ENCODE data around the gene SVEP1.
"Not testable (repeated sequence)": the region's sequence is repeated elsewhere in the genome, so short reads cannot be mapped to it uniquely, and the experiment has no call there.

The SVEP1 gene

DNA sequence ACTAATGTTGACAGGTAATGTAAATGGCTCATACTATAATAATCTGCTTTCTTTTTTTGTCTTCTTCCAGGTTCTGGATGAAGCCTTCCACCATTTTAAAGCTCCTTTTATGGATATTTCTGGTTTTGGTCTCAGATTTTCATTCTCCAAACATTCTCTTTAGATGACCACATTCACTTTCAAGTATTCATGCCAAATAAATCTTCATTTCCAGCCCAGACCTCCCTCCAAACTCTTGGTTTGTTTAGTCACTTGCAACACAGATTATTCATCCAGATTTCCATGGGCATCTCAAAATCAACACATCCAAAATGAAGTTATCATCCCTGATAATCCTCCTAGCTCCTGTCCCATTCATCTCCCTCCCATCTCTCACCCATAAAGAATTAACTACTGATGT, 40.3 kb upstream of the SVEP1 start:
- Histone ChIP-seq H4K5ac (ENCODE audit: low read length) (no peak overlapping the region), H2BK5ac (ENCODE audit: low read length) (no peak overlapping the region), H3K4me1 (ENCODE audit: control insufficient read depth, low read depth, low read length) (no peaks in the 10 kb centered on the region), H3K18ac (ENCODE audit: low read length) (no peak overlapping the region), H3K4ac (ENCODE audit: low read depth, low read length) (no peak overlapping the region), H3K4me3 (ENCODE audit: low read length) (no peak overlapping the region), H2BK120ac (ENCODE audit: low read depth, low read length) (no peak overlapping the region), H3K56ac (ENCODE audit: low read length) (no peak overlapping the region), H4K8ac (ENCODE audit: low read depth, low read length) (no peak overlapping the region), H3K27ac (ENCODE audit: low read depth, low read length) (no peak overlapping the region), H3K79me1 (ENCODE audit: low read length) (no peaks in the 10 kb centered on the region), H3K4me2 (ENCODE audit: low read length) (no peak overlapping the region), H3K23ac (ENCODE audit: low read length) (no peak overlapping the region), H2AK5ac (ENCODE audit: low read length) (no peak overlapping the region), H3K36me3 (ENCODE audit: control insufficient read depth, insufficient read depth, low read length) (no peaks in the 10 kb centered on the region), H3K79me2 (ENCODE audit: control insufficient read depth, insufficient read depth, low read length) (no peaks in the 10 kb centered on the region), H2BK15ac (replicated peaks; ENCODE audit: low read depth) (no peak overlapping the region), H3K9ac (ENCODE audit: low read length) (no peak overlapping the region), H3K27me3 (ENCODE audit: insufficient read depth, low read length, poor library complexity) (no peaks in the 10 kb centered on the region)
- DNase-seq: no peak

DNA sequence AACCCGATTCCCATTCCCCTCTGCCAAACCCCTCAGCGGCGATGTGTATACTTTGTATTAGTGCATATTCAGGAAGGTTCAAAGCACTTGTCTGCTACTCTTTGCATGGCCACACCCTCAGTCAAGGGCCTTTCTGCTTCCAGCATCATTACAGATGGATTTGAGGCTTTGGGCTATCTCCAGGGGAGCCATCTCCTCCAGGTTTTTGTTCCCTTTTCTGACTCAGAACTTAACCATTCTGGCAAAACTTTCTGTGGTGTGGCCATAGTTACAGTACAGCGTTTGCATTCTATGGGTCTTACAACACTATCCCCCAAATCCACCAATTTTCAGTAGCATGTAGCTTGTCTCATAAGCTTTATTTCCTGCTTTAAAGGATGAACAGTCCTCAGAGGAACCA, 36.0 kb upstream of the SVEP1 start:
- Histone ChIP-seq H3K9ac (ENCODE audit: low read length) (no peak overlapping the region), H2BK15ac (replicated peaks; ENCODE audit: low read depth) (no peak overlapping the region), H2AK5ac (ENCODE audit: low read length) (no peak overlapping the region), H3K23ac (ENCODE audit: low read length) (no peak overlapping the region), H3K4me2 (ENCODE audit: low read length) (no peak overlapping the region), H4K5ac (ENCODE audit: low read length) (no peak overlapping the region), H3K4me1 (ENCODE audit: control insufficient read depth, low read depth, low read length) (no peaks in the 10 kb centered on the region), H3K4me3 (ENCODE audit: low read length) (no peak overlapping the region), H2BK120ac (ENCODE audit: low read depth, low read length) (no peak overlapping the region), H3K79me1 (ENCODE audit: low read length) (no peaks in the 10 kb centered on the region), H3K18ac (ENCODE audit: low read length) (no peak overlapping the region), H4K8ac (ENCODE audit: low read depth, low read length) (no peak overlapping the region), H3K27ac (ENCODE audit: low read depth, low read length) (no peak overlapping the region), H3K36me3 (ENCODE audit: control insufficient read depth, insufficient read depth, low read length) (no peaks in the 10 kb centered on the region), H3K4ac (ENCODE audit: low read depth, low read length) (no peak overlapping the region), H3K56ac (ENCODE audit: low read length) (no peak overlapping the region), H3K79me2 (ENCODE audit: control insufficient read depth, insufficient read depth, low read length) (no peaks in the 10 kb centered on the region), H2BK5ac (ENCODE audit: low read length) (no peak overlapping the region), H3K27me3 (ENCODE audit: insufficient read depth, low read length, poor library complexity) (no peaks in the 10 kb centered on the region)
- peak; percentile 21 for DNase-seq
- WGBS (ENCODE audit: extremely low coverage, insufficient coverage, low lambda C conversion rate): no CpG with 5 or more reads among the region's 4 CpGs

DNA sequence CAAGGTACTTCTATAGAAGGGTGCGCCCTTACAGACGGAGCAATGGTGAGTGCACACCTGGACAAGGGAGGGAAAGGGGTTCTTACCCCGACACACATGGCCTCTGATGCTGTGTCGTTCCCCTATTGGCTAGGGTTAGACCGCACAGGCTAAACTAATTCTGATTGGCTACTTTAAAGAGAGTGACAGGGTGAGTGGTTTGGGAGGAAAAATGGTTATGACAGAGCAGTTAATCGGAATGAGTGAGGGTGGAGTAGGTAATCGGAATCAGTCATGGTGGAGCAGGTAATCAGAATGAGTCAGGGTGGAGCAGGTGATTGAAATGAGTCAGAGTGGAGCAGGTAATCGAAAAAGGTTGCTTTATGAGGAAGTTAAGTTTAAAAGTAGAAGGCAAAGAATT, 35.0 kb upstream of the SVEP1 start:
- H4K8ac ChIP-seq (ENCODE audit: low read depth, low read length); H3K23ac ChIP-seq (ENCODE audit: low read length); H2AK5ac ChIP-seq (ENCODE audit: low read length); H3K79me1 ChIP-seq (ENCODE audit: low read length); H3K18ac ChIP-seq (ENCODE audit: low read length); H3K36me3 ChIP-seq (ENCODE audit: control insufficient read depth, insufficient read depth, low read length); H3K56ac ChIP-seq (ENCODE audit: low read length); H3K27ac ChIP-seq (ENCODE audit: low read depth, low read length); H3K27me3 ChIP-seq (ENCODE audit: insufficient read depth, low read length, poor library complexity); H2BK120ac ChIP-seq (ENCODE audit: low read depth, low read length); H3K4me2 ChIP-seq (ENCODE audit: low read length); H3K9ac ChIP-seq (ENCODE audit: low read length); DNase-seq; H3K4me1 ChIP-seq (ENCODE audit: control insufficient read depth, low read depth, low read length); H2BK5ac ChIP-seq (ENCODE audit: low read length); H2BK15ac ChIP-seq (replicated peaks; ENCODE audit: low read depth); H3K79me2 ChIP-seq (ENCODE audit: control insufficient read depth, insufficient read depth, low read length); H3K4me3 ChIP-seq (ENCODE audit: low read length); H4K5ac ChIP-seq (ENCODE audit: low read length); H3K4ac ChIP-seq (ENCODE audit: low read depth, low read length): not testable (repeated sequence)
- WGBS (ENCODE audit: extremely low coverage, insufficient coverage, low lambda C conversion rate): no CpG with 5 or more reads among the region's 8 CpGs

DNA sequence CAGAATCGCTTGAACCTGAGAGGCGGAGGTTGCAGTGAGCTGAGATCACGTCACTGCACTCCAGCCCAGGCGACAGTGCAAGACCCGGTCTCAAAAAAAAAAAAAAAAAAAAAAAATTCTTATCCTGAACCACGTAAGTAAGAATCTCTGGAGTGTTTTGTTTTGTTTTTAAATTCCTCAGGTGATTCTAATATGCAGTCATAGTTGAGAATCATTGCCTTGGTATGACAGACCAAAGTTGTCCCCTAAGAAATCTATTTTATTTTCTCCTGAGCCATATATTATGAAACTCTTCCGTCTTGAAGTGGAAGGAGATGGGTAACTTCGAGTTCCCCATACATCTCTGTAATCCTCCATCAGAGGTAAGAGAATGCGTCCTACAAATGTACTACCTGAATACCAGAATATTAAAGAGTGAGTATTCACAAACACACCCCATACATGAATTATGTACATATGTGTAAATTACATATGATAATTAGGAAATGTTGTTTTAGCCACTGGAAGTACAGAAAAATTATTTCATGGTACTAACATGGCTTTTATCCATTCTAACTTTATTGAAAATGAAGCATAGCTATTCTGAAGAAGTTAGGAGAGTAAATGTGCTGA, 26.7 kb upstream of the SVEP1 start:
- H3K79me1 ChIP-seq (ENCODE audit: low read length): no peaks in the 10 kb centered on the region
- H3K4me3 ChIP-seq (ENCODE audit: low read length): no peak overlapping the region
- no peak overlapping the region for H4K8ac ChIP-seq (ENCODE audit: low read depth, low read length)
- no peak overlapping the region for H4K5ac ChIP-seq (ENCODE audit: low read length)
- H3K27ac ChIP-seq (ENCODE audit: low read depth, low read length): no peak overlapping the region
- no peak for DNase-seq
- no CpG with 5 or more reads among the region's 9 CpGs for whole genome bisulfite sequencing (ENCODE audit: extremely low coverage, insufficient coverage, low lambda C conversion rate)
- H3K36me3 ChIP-seq (ENCODE audit: control insufficient read depth, insufficient read depth, low read length): no peaks in the 10 kb centered on the region
- H2BK5ac ChIP-seq (ENCODE audit: low read length): no peak overlapping the region
- no peak overlapping the region for H2AK5ac ChIP-seq (ENCODE audit: low read length)
- H3K4me1 ChIP-seq (ENCODE audit: control insufficient read depth, low read depth, low read length): no peaks in the 10 kb centered on the region
- H3K23ac ChIP-seq (ENCODE audit: low read length): no peak overlapping the region
- H3K18ac ChIP-seq (ENCODE audit: low read length): no peak overlapping the region
- no peak overlapping the region for H3K56ac ChIP-seq (ENCODE audit: low read length)
- H3K4ac ChIP-seq (ENCODE audit: low read depth, low read length): no peak overlapping the region
- H3K4me2 ChIP-seq (ENCODE audit: low read length): no peak overlapping the region
- no peak overlapping the region for H2BK15ac ChIP-seq (replicated peaks; ENCODE audit: low read depth)
- no peaks in the 10 kb centered on the region for H3K27me3 ChIP-seq (ENCODE audit: insufficient read depth, low read length, poor library complexity)
- no peak overlapping the region for H3K9ac ChIP-seq (ENCODE audit: low read length)
- H3K79me2 ChIP-seq (ENCODE audit: control insufficient read depth, insufficient read depth, low read length): no peaks in the 10 kb centered on the region
- no peak overlapping the region for H2BK120ac ChIP-seq (ENCODE audit: low read depth, low read length)

DNA sequence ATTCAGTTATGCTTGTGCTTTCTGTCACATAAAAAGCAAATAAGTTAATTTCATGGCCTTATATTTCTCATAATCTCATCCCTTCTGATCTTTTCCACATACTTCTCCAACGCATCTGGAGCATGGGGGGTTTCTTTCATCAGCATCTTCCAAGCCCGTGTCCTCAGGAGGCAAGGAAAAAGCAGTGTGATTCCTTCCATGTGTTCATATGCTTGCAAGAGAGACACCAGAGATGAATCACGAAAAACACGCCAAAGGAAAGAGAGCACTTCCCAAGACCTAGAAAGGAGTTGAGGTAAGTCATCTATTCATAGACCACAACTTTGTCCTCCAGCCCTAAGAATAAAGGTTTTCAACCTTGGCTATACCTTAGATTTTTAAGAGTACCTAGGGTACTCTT, 26.0 kb upstream of the SVEP1 start:
- no CpG with 5 or more reads among the region's 4 CpGs for WGBS (ENCODE audit: extremely low coverage, insufficient coverage, low lambda C conversion rate)

DNA sequence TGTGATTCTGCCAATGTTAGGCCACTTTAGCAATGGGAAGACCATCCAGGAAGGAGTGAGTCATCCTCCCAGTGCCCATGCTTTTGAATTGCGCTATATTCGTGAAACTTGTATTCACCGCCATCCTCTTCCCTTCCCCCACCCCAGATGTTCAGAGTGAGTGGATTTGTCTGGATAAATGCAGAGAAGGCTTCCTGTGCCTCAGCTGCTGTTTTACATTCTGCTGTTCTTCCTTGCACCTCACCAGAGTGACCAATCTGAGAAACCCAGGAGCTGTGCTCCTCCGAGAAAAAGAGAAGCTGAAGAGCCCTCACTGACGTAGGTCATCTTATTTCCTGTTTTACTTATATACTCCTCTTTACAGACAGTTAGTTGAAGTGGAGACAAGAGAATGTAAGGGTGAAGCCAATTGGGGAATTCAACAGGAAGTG, 24.6 kb upstream of the SVEP1 start:
- Histone ChIP-seq H3K79me2 (ENCODE audit: control insufficient read depth, insufficient read depth, low read length) (no peaks in the 10 kb centered on the region), H3K4me2 (ENCODE audit: low read length) (no peak overlapping the region), H3K9ac (ENCODE audit: low read length) (no peak overlapping the region), H3K18ac (ENCODE audit: low read length) (no peak overlapping the region), H3K56ac (ENCODE audit: low read length) (no peak overlapping the region), H2BK5ac (ENCODE audit: low read length) (no peak overlapping the region), H3K23ac (ENCODE audit: low read length) (no peak overlapping the region), H4K8ac (ENCODE audit: low read depth, low read length) (no peak overlapping the region), H2BK120ac (ENCODE audit: low read depth, low read length) (no peak overlapping the region), H2BK15ac (replicated peaks; ENCODE audit: low read depth) (no peak overlapping the region), H2AK5ac (ENCODE audit: low read length) (no peak overlapping the region), H4K5ac (ENCODE audit: low read length) (no peak overlapping the region), H3K27me3 (ENCODE audit: insufficient read depth, low read length, poor library complexity) (no peaks in the 10 kb centered on the region), H3K4me3 (ENCODE audit: low read length) (no peak overlapping the region), H3K27ac (ENCODE audit: low read depth, low read length) (no peak overlapping the region), H3K4ac (ENCODE audit: low read depth, low read length) (no peak overlapping the region), H3K36me3 (ENCODE audit: control insufficient read depth, insufficient read depth, low read length) (no peaks in the 10 kb centered on the region), H3K4me1 (ENCODE audit: control insufficient read depth, low read depth, low read length) (no peaks in the 10 kb centered on the region), H3K79me1 (ENCODE audit: low read length) (no peaks in the 10 kb centered on the region)
- no peak for DNase-seq
- no CpG with 5 or more reads among the region's 5 CpGs for WGBS (ENCODE audit: extremely low coverage, insufficient coverage, low lambda C conversion rate)

More for the DNA sequence above, 26.0 kb upstream of the SVEP1 start:
- DNase-seq: no peak
- no peaks in the 10 kb centered on the region for H3K4me1 ChIP-seq (ENCODE audit: control insufficient read depth, low read depth, low read length)
- H3K23ac ChIP-seq (ENCODE audit: low read length): no peak overlapping the region
- no peaks in the 10 kb centered on the region for H3K36me3 ChIP-seq (ENCODE audit: control insufficient read depth, insufficient read depth, low read length)
- no peak overlapping the region for H4K5ac ChIP-seq (ENCODE audit: low read length)
- H3K27ac ChIP-seq (ENCODE audit: low read depth, low read length): no peak overlapping the region
- no peak overlapping the region for H4K8ac ChIP-seq (ENCODE audit: low read depth, low read length)
- no peak overlapping the region for H2BK5ac ChIP-seq (ENCODE audit: low read length)
- no peak overlapping the region for H2AK5ac ChIP-seq (ENCODE audit: low read length)
- no peak overlapping the region for H2BK120ac ChIP-seq (ENCODE audit: low read depth, low read length)
- no peak overlapping the region for H3K4me3 ChIP-seq (ENCODE audit: low read length)
- no peak overlapping the region for H3K56ac ChIP-seq (ENCODE audit: low read length)
- no peak overlapping the region for H3K4ac ChIP-seq (ENCODE audit: low read depth, low read length)
- H2BK15ac ChIP-seq (replicated peaks; ENCODE audit: low read depth): no peak overlapping the region
- H3K9ac ChIP-seq (ENCODE audit: low read length): no peak overlapping the region
- H3K18ac ChIP-seq (ENCODE audit: low read length): no peak overlapping the region
- no peaks in the 10 kb centered on the region for H3K27me3 ChIP-seq (ENCODE audit: insufficient read depth, low read length, poor library complexity)
- H3K4me2 ChIP-seq (ENCODE audit: low read length): no peak overlapping the region
- no peaks in the 10 kb centered on the region for H3K79me2 ChIP-seq (ENCODE audit: control insufficient read depth, insufficient read depth, low read length)
- no peaks in the 10 kb centered on the region for H3K79me1 ChIP-seq (ENCODE audit: low read length)

Data from mesendoderm (in vitro differentiated cells).